Chondrocyte (in vitro differentiated cells): Measurements from ENCODE around the gene TSPAN18. TPM values are rescaled to one million over a fixed set of nuclear protein-coding genes. Genes with fewer than 3 reads are reported as not detected.

Experiments used
- DNase-seq: peaks from one replicate; pipeline ENCODE4 v3.0.0; 2021; ENCODE audit warnings: mixed read lengths, low spot score
- H3K27ac Mint-ChIP-seq: one replicate; pipeline ENCODE4 v1.8.0; 2021; ENCODE audit warnings: mild to moderate bottlenecking, moderate library complexity, mixed read lengths; ENCODE audit not compliant: unreplicated experiment
- H3K27me3 Mint-ChIP-seq: 2 replicates; pipeline ENCODE4 v1.8.0; 2021; ENCODE audit warnings: low read depth, mixed read lengths
- H3K36me3 Mint-ChIP-seq: 2 replicates; pipeline ENCODE4 v1.8.0; 2021; ENCODE audit warnings: low read depth, mixed read lengths
- H3K4me1 Mint-ChIP-seq: 2 replicates; pipeline ENCODE4 v1.8.0; 2021; ENCODE audit warnings: low read depth, mild to moderate bottlenecking, mixed read lengths
- H3K4me3 Mint-ChIP-seq: one replicate; pipeline ENCODE4 v1.8.0; 2021; ENCODE audit warnings: mild to moderate bottlenecking, moderate library complexity, mixed read lengths; ENCODE audit not compliant: unreplicated experiment
- H3K9me3 Mint-ChIP-seq: 2 replicates; pipeline ENCODE4 v1.8.0; 2021; ENCODE audit warnings: low read depth, mixed read lengths
- CTCF ChIP-seq: fragments of 200-600 bp; sonication (generic); IDR thresholded peaks from 2 replicates; pipeline ENCODE4 v1.5.0; 2021; ENCODE audit warnings: antibody characterized with exemption, mild to moderate bottlenecking, moderate library complexity
- total RNA-seq: library from RNA; stranded (reverse); gene quantifications from 3 replicates; pipeline ENCODE4 v1.2.1, GENCODE V29; 2021

TSPAN18 gene
- total RNA-seq, 1 donor from 2014 or later = 4.0 TPM

GRCh38 chr11:44872556-44872955, 145.8 kb downstream of the TSPAN18 start:
- Mint-ChIP-seq H3K27ac (no peak overlapping the region), H3K27me3 (peaks cover 8% of the 10 kb centered on the region), H3K4me3 (no peak overlapping the region), H3K9me3 (no peaks in the 10 kb centered on the region), H3K4me1 (peaks cover 17% of the 10 kb centered on the region), H3K36me3 (no peaks in the 10 kb centered on the region)
- TF ChIP-seq CTCF = no peak
- DNase-seq = no peak

GRCh38 chr11:44873537-44873936, 146.8 kb downstream of the TSPAN18 start:
- no peak for TF ChIP-seq CTCF
- Mint-ChIP-seq H3K27ac (no peak overlapping the region), H3K4me3 (no peak overlapping the region), H3K9me3 (no peaks in the 10 kb centered on the region), H3K27me3 (peaks cover 4% of the 10 kb centered on the region), H3K36me3 (no peaks in the 10 kb centered on the region), H3K4me1 (peaks cover 17% of the 10 kb centered on the region)
- no peak for DNase-seq

DNA sequence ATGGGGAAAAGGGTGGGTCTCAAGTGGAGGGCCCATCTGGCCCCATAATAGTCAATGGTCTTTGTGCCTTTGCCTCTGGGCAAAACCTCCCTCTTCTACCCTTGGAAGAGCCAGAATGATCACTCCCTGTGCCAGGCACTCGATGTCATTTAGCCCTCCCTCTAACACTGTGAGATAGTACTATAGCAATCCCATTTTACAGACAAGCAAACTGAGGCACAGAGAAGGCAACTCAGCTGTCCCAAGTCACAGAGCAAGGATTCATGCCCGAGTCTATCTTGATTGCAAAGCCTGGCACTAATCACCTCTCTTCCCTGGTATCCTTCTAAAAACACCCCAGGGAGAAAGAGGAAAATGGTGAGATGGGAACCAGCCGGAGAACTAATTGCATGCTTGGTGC, 147.5 kb downstream of the TSPAN18 start:
- Mint-ChIP-seq H3K4me1 (peaks cover 17% of the 10 kb centered on the region), H3K4me3 (no peak overlapping the region), H3K9me3 (no peaks in the 10 kb centered on the region), H3K36me3 (no peaks in the 10 kb centered on the region), H3K27ac (no peak overlapping the region), H3K27me3 (peaks cover 4% of the 10 kb centered on the region)
- TF ChIP-seq CTCF = no peak
- no peak for DNase-seq

DNA sequence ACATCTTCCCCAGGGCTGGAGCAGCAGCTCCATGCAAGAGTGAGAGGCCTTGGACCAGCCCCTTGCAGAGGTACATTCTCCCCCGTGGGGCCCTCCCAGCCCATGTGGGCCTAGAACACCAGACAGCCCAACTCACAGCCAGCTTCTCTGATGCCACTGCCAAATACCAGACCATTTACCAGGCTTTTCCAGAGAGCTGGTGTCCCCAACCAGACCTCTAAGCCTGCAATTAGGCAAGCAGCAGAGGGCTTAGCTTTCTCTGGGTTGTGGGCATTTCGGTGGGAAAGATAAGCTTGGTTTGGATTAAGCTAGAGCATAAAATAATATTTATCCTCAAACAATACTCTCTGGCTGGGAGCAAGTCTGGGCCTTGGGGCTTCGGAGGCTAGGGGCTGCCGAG, 148.3 kb downstream of the TSPAN18 start:
- Mint-ChIP-seq H3K4me1 (peaks cover 11% of the 10 kb centered on the region), H3K9me3 (no peaks in the 10 kb centered on the region), H3K4me3 (no peak overlapping the region), H3K27ac (no peak overlapping the region), H3K36me3 (no peaks in the 10 kb centered on the region), H3K27me3 (peaks cover 4% of the 10 kb centered on the region)
- no peak for TF ChIP-seq CTCF
- DNase-seq = no peak

DNA sequence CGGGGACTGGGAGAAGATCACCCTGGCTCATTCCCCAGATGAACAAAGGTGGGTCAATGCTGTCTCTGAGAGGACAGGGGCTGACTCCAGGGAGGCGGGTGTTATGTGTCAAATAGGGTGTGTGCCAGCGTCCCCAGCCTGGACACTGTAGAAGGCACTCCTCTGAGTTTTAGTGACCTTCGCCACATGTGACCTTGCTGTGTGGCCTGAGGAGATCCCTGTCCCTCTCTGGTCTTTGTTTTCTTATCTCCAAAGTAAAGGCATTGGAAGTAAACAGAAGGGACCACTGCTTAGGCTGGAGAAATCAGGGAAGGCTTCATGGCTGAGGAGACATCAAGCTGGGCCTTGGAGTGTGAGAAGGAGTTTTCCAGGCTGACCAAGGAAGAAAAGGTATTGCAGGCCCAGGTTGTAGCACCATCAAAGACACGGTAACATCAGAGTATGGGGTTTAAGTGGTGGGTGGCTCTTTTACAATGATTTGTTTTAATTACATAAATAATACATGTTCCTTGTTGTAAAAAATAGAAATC, 149.5 kb downstream of the TSPAN18 start:
- no peaks in the 10 kb centered on the region for H3K4me1 Mint-ChIP-seq
- no peaks in the 10 kb centered on the region for H3K9me3 Mint-ChIP-seq
- no peak for TF ChIP-seq CTCF
- no peak overlapping the region for H3K4me3 Mint-ChIP-seq
- DNase-seq = no peak
- no peaks in the 10 kb centered on the region for H3K36me3 Mint-ChIP-seq
- peaks cover 4% of the 10 kb centered on the region for H3K27me3 Mint-ChIP-seq
- no peak overlapping the region for H3K27ac Mint-ChIP-seq
